Testis (tissue), 2 donors: Measurements from ENCODE around the gene LRRC4C.

ENCODE experiments used
- CTCF ChIP-seq, 3 experiments: fragments of 450-650 bp in 2 of 3; fragments of 200-600 bp in 1 of 3; sonication (generic) in 1 of 3; IDR thresholded peaks; one replicate each; pipeline ENCODE4 v1.5.1; 2016 to 2019; ENCODE audit warnings: antibody characterized with exemption in 3 of 3, mild to moderate bottlenecking in 2 of 3, moderate library complexity in 1 of 3
- POLR2A ChIP-seq: fragments of 450-650 bp; IDR thresholded peaks from one replicate; pipeline ENCODE4 v1.6.1; 2017; ENCODE audit warnings: antibody characterized with exemption, mild to moderate bottlenecking, moderate library complexity

- TF ChIP-seq CTCF (IDR thresholded peaks at IDR 0.05) = no peak
- TF ChIP-seq POLR2A = no peak
These were observed 203.4 kb downstream of the LRRC4C start for GRCh38 chr11:41256041-41256440.
